Neural cell (in vitro differentiated cells): ENCODE results near the gene BTBD19. TPM values are rescaled to one million over a fixed set of nuclear protein-coding genes. Genes with fewer than 3 reads are reported as not detected.
"Not testable (repeated sequence)": the region's sequence is repeated elsewhere in the genome, so short reads cannot be mapped to it uniquely, and the experiment has no call there.

ENCODE experiments used
- H2AFZ ChIP-seq: fragments of 200-600, 300-800 bp; sonication (generic), shearing (Covaris generic); 2 replicates; pipeline ENCODE4 v1.6.0; 2014; ENCODE audit warnings: low read depth, mild to moderate bottlenecking, antibody characterized with exemption, low read length, moderate library complexity
- H3F3A ChIP-seq: fragments of 200-600 bp; shearing (Covaris generic); 2 replicates; pipeline ENCODE4 v1.6.1; 2016; ENCODE audit warnings: mild to moderate bottlenecking, moderate library complexity, mixed read lengths, antibody characterized with exemption, low read length; ENCODE audit not compliant: insufficient read depth, poor library complexity, severe bottlenecking
- H3K27ac ChIP-seq: fragments of 200-600, 300-800 bp; sonication (generic), shearing (Covaris generic); 2 replicates; pipeline ENCODE4 v1.5.1; 2014; ENCODE audit warnings: mild to moderate bottlenecking, low read length, moderate library complexity
- H3K27me3 ChIP-seq: fragments of 300-800, 200-600 bp; sonication (generic), shearing (Covaris generic); 2 replicates; pipeline ENCODE4 v1.6.0; 2014; ENCODE audit warnings: mild to moderate bottlenecking, low read depth, low read length, moderate library complexity; ENCODE audit not compliant: insufficient read depth
- H3K36me3 ChIP-seq: fragments of 300-800, 200-600 bp; sonication (generic), shearing (Covaris generic); 2 replicates; pipeline ENCODE4 v1.5.1; 2014; ENCODE audit warnings: mild to moderate bottlenecking, antibody characterized with exemption, low read length, moderate library complexity; ENCODE audit not compliant: insufficient read depth
- H3K4me2 ChIP-seq: fragments of 300-800, 200-600 bp; sonication (generic), shearing (Covaris generic); 2 replicates; pipeline ENCODE4 v1.6.0; 2014; ENCODE audit warnings: mild to moderate bottlenecking, low read length
- H3K4me3 ChIP-seq: fragments of 300-800, 200-600 bp; sonication (generic), shearing (Covaris generic); 2 replicates; pipeline ENCODE4 v1.5.1; 2014; ENCODE audit warnings: mild to moderate bottlenecking, low read length, moderate library complexity
- H3K79me2 ChIP-seq: fragments of 200-600 bp; shearing (Covaris generic); replicated peaks from 2 replicates; pipeline ENCODE4 v1.6.0; 2014; ENCODE audit warnings: mild to moderate bottlenecking, low read length, moderate library complexity; ENCODE audit not compliant: insufficient read depth
- H3K9ac ChIP-seq: fragments of 300-800, 200-600 bp; sonication (generic), shearing (Covaris generic); 2 replicates; pipeline ENCODE4 v1.6.1; 2016; ENCODE audit warnings: mild to moderate bottlenecking, low read length, mixed read lengths
- H3K9me2 ChIP-seq: fragments of 200-600 bp; shearing (Covaris generic); 2 replicates; pipeline ENCODE4 v1.6.1; 2016; ENCODE audit warnings: mild to moderate bottlenecking, low read length, mixed read lengths; ENCODE audit not compliant: insufficient read depth
- H3K9me3 ChIP-seq: fragments of 200-600, 300-800 bp; sonication (generic), shearing (Covaris generic); 2 replicates; pipeline ENCODE4 v1.6.1; 2016; ENCODE audit warnings: mild to moderate bottlenecking, mixed run types, low read length, moderate library complexity, mixed read lengths
- H4K20me1 ChIP-seq: fragments of 200-600 bp; shearing (Covaris generic); 2 replicates; pipeline ENCODE4 v1.6.1; 2016; ENCODE audit warnings: mild to moderate bottlenecking, mixed run types; ENCODE audit not compliant: insufficient read depth
- CTCF ChIP-seq: fragments of 450-650 bp; IDR thresholded peaks from 2 replicates; pipeline ENCODE4 v1.5.1; 2014; ENCODE audit warnings: antibody characterized with exemption, mild to moderate bottlenecking, moderate library complexity; ENCODE audit not compliant: poor library complexity, severe bottlenecking
- EP300 ChIP-seq: fragments of 450-650 bp; conservative IDR thresholded peaks from 2 replicates; pipeline ENCODE4 v1.6.1; 2014; ENCODE audit warnings: antibody characterized with exemption, mild to moderate bottlenecking, moderate library complexity; ENCODE audit not compliant: poor library complexity, severe bottlenecking
- EZH2 ChIP-seq: fragments of 200-600, 300-800 bp; shearing (Covaris generic), sonication (generic); IDR thresholded peaks from 2 replicates; pipeline ENCODE4 v1.6.1; 2014; ENCODE audit warnings: antibody characterized with exemption, low read length, borderline replicate concordance, mild to moderate bottlenecking; ENCODE audit not compliant: insufficient read depth, poor library complexity, severe bottlenecking
- MXI1 ChIP-seq: fragments of 450-650 bp; conservative IDR thresholded peaks from 2 replicates; pipeline ENCODE4 v1.6.1; 2014; ENCODE audit warnings: antibody characterized with exemption, mild to moderate bottlenecking; ENCODE audit not compliant: poor library complexity, severe bottlenecking
- POLR2AphosphoS5 ChIP-seq: IDR thresholded peaks from 2 replicates; pipeline ENCODE4 v1.6.1; 2012
- RAD21 ChIP-seq: fragments of 450-650 bp; conservative IDR thresholded peaks from 2 replicates; pipeline ENCODE4 v1.6.1; 2014; ENCODE audit warnings: antibody characterized with exemption, mild to moderate bottlenecking, moderate library complexity
- SMC3 ChIP-seq: fragments of 450-650 bp; conservative IDR thresholded peaks from 2 replicates; pipeline ENCODE4 v1.6.1; 2014; ENCODE audit warnings: antibody characterized with exemption, mild to moderate bottlenecking, moderate library complexity; ENCODE audit not compliant: poor library complexity
- TAF1 ChIP-seq: IDR thresholded peaks from 2 replicates; pipeline ENCODE4 v1.6.1; 2012; ENCODE audit warnings: low read depth
- polyA plus RNA-seq: library from polyadenylated mRNA; depleted of rRNA; stranded (reverse); fragments of >200 nt; gene quantifications from 2 replicates; pipeline ENCODE4 v1.2.3, GENCODE V29; 2014
- TF ChIP-seq, protein P1 (sequence below): IDR thresholded peaks from 2 replicates; pipeline ENCODE4 v1.6.1; 2012; ENCODE audit warnings: borderline replicate concordance

Gene BTBD19
- polyA plus RNA-seq, 1 donor from 2014 or later, result not detected

GRCh38 chr1:44834328-44834727, 26.0 kb downstream of the BTBD19 start:
- H3K36me3 ChIP-seq, result no peaks in the 10 kb centered on the region
- no peak overlapping the region for H2AFZ ChIP-seq
- H3K9me2 ChIP-seq, result no peaks in the 10 kb centered on the region
- no peak overlapping the region for H3K9ac ChIP-seq
- no peaks in the 10 kb centered on the region for H3F3A ChIP-seq
- no peak overlapping the region for H3K4me3 ChIP-seq
- H3K4me2 ChIP-seq, result no peak overlapping the region
- no peaks in the 10 kb centered on the region for H4K20me1 ChIP-seq
- no peaks in the 10 kb centered on the region for H3K27me3 ChIP-seq
- H3K27ac ChIP-seq, result no peak overlapping the region
- TF ChIP-seq EZH2 (no peak), MXI1 (no peak), RAD21 (no peak), SMC3 (no peak), CTCF (no peak), TAF1 (no peak), POLR2AphosphoS5 (no peak), EP300 (no peak)
- TF ChIP-seq, protein P1, sequence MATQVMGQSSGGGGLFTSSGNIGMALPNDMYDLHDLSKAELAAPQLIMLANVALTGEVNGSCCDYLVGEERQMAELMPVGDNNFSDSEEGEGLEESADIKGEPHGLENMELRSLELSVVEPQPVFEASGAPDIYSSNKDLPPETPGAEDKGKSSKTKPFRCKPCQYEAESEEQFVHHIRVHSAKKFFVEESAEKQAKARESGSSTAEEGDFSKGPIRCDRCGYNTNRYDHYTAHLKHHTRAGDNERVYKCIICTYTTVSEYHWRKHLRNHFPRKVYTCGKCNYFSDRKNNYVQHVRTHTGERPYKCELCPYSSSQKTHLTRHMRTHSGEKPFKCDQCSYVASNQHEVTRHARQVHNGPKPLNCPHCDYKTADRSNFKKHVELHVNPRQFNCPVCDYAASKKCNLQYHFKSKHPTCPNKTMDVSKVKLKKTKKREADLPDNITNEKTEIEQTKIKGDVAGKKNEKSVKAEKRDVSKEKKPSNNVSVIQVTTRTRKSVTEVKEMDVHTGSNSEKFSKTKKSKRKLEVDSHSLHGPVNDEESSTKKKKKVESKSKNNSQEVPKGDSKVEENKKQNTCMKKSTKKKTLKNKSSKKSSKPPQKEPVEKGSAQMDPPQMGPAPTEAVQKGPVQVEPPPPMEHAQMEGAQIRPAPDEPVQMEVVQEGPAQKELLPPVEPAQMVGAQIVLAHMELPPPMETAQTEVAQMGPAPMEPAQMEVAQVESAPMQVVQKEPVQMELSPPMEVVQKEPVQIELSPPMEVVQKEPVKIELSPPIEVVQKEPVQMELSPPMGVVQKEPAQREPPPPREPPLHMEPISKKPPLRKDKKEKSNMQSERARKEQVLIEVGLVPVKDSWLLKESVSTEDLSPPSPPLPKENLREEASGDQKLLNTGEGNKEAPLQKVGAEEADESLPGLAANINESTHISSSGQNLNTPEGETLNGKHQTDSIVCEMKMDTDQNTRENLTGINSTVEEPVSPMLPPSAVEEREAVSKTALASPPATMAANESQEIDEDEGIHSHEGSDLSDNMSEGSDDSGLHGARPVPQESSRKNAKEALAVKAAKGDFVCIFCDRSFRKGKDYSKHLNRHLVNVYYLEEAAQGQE, result no peak
- H3K9me3 ChIP-seq, result no peaks in the 10 kb centered on the region
- H3K79me2 ChIP-seq, result no peaks in the 10 kb centered on the region

DNA sequence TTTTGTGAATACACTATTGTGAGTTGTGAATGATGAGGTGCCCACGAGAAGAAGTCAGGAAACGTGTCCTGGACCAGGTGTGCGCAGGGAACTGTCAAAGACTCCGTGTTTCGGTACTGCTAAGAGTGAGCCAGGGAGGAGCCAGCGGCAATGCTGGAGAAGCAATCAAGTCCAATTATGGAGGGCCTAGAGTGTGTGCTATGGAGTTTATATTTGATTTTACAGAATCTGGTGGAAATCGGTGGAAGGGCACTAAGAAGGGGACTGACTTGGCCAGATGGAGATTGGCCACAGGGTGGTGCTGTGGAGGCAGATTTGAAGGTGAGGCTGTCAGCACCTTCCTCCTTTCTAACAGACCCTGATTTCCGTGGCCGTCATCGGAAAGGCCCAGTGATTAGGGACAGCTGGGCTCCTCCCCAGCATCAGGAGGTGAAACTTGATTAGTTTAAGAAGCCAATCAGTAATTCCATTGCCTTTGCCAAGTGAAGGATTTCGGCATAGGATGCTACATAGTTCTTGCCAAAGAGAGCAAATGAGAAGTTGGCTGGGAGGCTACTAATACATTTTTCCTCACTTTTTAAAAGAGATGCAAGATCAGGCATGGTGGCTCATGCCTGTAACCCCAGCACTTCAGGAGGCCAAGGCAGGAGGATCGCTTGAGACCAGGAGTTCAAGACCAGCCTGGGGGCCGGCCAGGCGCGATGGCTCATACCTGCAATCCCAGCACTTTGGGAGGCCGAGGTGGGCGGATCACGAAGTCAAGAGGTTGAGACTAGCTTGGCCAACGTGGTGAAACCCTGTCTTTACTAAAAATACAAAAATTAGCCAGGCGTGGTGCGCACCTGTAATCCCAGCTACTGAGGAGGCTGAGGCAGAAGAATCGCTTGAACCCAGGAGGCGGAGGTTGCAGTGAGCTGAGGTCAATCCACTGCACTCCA, 27.7 kb downstream of the BTBD19 start:
- Histone ChIP-seq H3K27ac (no peak overlapping the region), H3K9ac (no peak overlapping the region), H3K4me2 (no peak overlapping the region)

GRCh38 chr1:44838294-44838693, 30.0 kb downstream of the BTBD19 start:
- H3K79me2 ChIP-seq, H4K20me1 ChIP-seq, H3K9ac ChIP-seq, H3K9me3 ChIP-seq, H3K36me3 ChIP-seq, H3F3A ChIP-seq, H3K27ac ChIP-seq, H3K4me2 ChIP-seq, H3K9me2 ChIP-seq, H3K4me3 ChIP-seq, H3K27me3 ChIP-seq, H2AFZ ChIP-seq: not testable (repeated sequence)

More for the DNA sequence above, 27.7 kb downstream of the BTBD19 start:
- no peaks in the 10 kb centered on the region for H3K79me2 ChIP-seq
- no peaks in the 10 kb centered on the region for H3K9me2 ChIP-seq
- no peaks in the 10 kb centered on the region for H3K27me3 ChIP-seq
- no peaks in the 10 kb centered on the region for H3K36me3 ChIP-seq
- H4K20me1 ChIP-seq, result no peaks in the 10 kb centered on the region
- no peak overlapping the region for H3K4me3 ChIP-seq
- H3K9me3 ChIP-seq, result no peaks in the 10 kb centered on the region
- no peaks in the 10 kb centered on the region for H3F3A ChIP-seq
- no peak overlapping the region for H2AFZ ChIP-seq
- TF ChIP-seq RAD21 (peak; percentile 77), SMC3 (peak; percentile 85), CTCF (peak; percentile 84), TAF1 (no peak)
